Nephron (organoid): ENCODE results near the gene VENTX.

Experiments used
- H3K27ac Mint-ChIP-seq, 3 experiments: 2 replicates each; pipeline ENCODE4 v1.8.0; 2020; ENCODE audit warnings: mixed read lengths in 3 of 3, mild to moderate bottlenecking in 2 of 3, moderate library complexity in 1 of 3
- H3K27me3 Mint-ChIP-seq: 2 replicates; pipeline ENCODE4 v1.8.0; 2021; ENCODE audit warnings: low read depth, mild to moderate bottlenecking, moderate library complexity, mixed read lengths
- H3K36me3 Mint-ChIP-seq: 2 replicates; pipeline ENCODE4 v1.8.0; 2020; ENCODE audit warnings: low read depth, mixed read lengths
- H3K4me1 Mint-ChIP-seq: 2 replicates; pipeline ENCODE4 v1.8.0; 2020; ENCODE audit warnings: mixed read lengths
- H3K4me3 Mint-ChIP-seq, 3 experiments: 2 replicates each; pipeline ENCODE4 v1.8.0; 2020; ENCODE audit warnings: mild to moderate bottlenecking in 3 of 3, mixed read lengths in 3 of 3, moderate library complexity in 2 of 3
- H3K9me3 Mint-ChIP-seq: 2 replicates; pipeline ENCODE4 v1.8.0; 2020; ENCODE audit warnings: mixed read lengths
- TF ChIP-seq, protein P1 (sequence below), 3 experiments: fragments of 200-600 bp; sonication (generic); IDR thresholded peaks; one replicate each; pipeline ENCODE4 v1.5.0; 2021; ENCODE audit warnings: antibody characterized with exemption in 3 of 3; ENCODE audit not compliant: unreplicated experiment in 3 of 3

The VENTX gene

GRCh38 chr10:133207627-133208026, 30.0 kb upstream of the VENTX start:
- Mint-ChIP-seq H3K9me3 (no peaks in the 10 kb centered on the region), H3K36me3 (peaks cover 7% of the 10 kb centered on the region), H3K27me3 (no peaks in the 10 kb centered on the region), H3K4me3 (no peak overlapping the region), H3K4me1 (no peaks in the 10 kb centered on the region), H3K27ac (no peak overlapping the region)
- TF ChIP-seq, protein P1, sequence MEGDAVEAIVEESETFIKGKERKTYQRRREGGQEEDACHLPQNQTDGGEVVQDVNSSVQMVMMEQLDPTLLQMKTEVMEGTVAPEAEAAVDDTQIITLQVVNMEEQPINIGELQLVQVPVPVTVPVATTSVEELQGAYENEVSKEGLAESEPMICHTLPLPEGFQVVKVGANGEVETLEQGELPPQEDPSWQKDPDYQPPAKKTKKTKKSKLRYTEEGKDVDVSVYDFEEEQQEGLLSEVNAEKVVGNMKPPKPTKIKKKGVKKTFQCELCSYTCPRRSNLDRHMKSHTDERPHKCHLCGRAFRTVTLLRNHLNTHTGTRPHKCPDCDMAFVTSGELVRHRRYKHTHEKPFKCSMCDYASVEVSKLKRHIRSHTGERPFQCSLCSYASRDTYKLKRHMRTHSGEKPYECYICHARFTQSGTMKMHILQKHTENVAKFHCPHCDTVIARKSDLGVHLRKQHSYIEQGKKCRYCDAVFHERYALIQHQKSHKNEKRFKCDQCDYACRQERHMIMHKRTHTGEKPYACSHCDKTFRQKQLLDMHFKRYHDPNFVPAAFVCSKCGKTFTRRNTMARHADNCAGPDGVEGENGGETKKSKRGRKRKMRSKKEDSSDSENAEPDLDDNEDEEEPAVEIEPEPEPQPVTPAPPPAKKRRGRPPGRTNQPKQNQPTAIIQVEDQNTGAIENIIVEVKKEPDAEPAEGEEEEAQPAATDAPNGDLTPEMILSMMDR (IDR thresholded peaks at IDR 0.05; ENCODE audit: unreplicated experiment in 3 of 3) = no peak

- Mint-ChIP-seq H3K27me3 (no peaks in the 10 kb centered on the region), H3K4me1 (no peaks in the 10 kb centered on the region), H3K27ac (no peak overlapping the region), H3K4me3 (no peak overlapping the region), H3K36me3 (peaks cover 7% of the 10 kb centered on the region), H3K9me3 (no peaks in the 10 kb centered on the region)
- TF ChIP-seq, protein P1 (IDR thresholded peaks at IDR 0.05; ENCODE audit: unreplicated experiment in 3 of 3) = no peak
Observed at GRCh38 chr10:133208466-133208865, 29.2 kb upstream of the VENTX start.

GRCh38 chr10:133209117-133209516, 28.5 kb upstream of the VENTX start:
- no peaks in the 10 kb centered on the region for H3K4me1 Mint-ChIP-seq
- no peaks in the 10 kb centered on the region for H3K9me3 Mint-ChIP-seq
- TF ChIP-seq, protein P1 (IDR thresholded peaks at IDR 0.05; ENCODE audit: unreplicated experiment in 3 of 3) = no peak
- no peak overlapping the region for H3K4me3 Mint-ChIP-seq
- H3K27ac Mint-ChIP-seq = no peak overlapping the region
- peaks cover under 1% of the 10 kb centered on the region for H3K27me3 Mint-ChIP-seq
- peaks cover 7% of the 10 kb centered on the region for H3K36me3 Mint-ChIP-seq

GRCh38 chr10:133209641-133210040, 28.0 kb upstream of the VENTX start:
- Mint-ChIP-seq H3K9me3 (no peaks in the 10 kb centered on the region), H3K27ac (no peak overlapping the region), H3K36me3 (peaks cover 4% of the 10 kb centered on the region), H3K27me3 (peaks cover 4% of the 10 kb centered on the region), H3K4me1 (no peaks in the 10 kb centered on the region), H3K4me3 (no peak overlapping the region)
- TF ChIP-seq, protein P1 (IDR thresholded peaks at IDR 0.05; ENCODE audit: unreplicated experiment in 3 of 3) = no peak

DNA sequence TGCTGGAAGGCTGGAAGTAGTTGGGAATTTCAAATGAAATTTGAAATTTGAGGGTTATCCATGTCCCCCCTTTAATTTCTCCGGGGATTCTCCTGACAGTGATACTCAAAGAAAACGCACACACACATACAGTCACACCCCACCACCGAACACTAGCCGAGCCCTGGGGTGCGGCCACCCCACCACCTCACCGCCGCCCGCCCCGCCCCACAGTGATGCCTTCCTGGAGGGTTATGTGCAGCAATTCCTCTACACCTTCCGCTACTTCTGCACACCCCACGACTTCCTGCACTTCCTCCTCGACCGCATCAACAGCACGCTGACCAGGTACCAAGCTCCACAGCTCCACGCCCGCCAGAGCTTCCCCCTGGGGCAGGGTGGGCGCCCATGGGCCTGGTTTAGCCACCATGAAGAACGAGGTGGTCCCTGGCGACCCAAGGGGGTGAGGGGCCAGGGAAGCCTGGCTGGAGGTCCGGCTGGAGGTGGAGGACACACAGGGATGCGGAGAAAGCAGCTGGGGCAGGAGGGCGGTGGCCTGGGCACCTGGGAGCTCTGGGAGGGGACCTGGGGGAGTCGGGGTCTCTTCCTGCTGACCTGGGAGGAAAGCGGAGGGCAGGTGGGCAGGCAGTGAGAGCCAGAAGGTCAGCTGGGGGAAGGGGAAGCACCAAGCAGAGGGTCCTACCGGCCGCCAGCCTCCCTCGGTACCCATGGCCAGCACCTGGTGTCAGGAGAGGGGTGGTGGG, 27.1 kb upstream of the VENTX start:
- TF ChIP-seq, protein P1 (IDR thresholded peaks at IDR 0.05; ENCODE audit: unreplicated experiment in 3 of 3) = no peak
- Mint-ChIP-seq H3K36me3 (peaks cover 4% of the 10 kb centered on the region), H3K4me1 (no peaks in the 10 kb centered on the region), H3K27me3 (peaks cover 9% of the 10 kb centered on the region), H3K9me3 (no peaks in the 10 kb centered on the region), H3K27ac (no peak overlapping the region), H3K4me3 (no peak overlapping the region)
